Measurements from ENCODE around the gene MED29. TPM values are rescaled to one million over a fixed set of nuclear protein-coding genes. Genes with fewer than 3 reads are reported as not detected.

Gene MED29
- total and polyA plus RNA-seq, 2 donors (not counting 1 experiment from before 2014, with no cell fraction given): 23.0 to 28.9 TPM

GRCh38 chr19:39446365-39447084 is 55.3 kb downstream of the MED29 start:
- TF ChIP-seq CTCF (conservative IDR thresholded peaks at IDR 0.05 in 1 of 2, IDR thresholded peaks at IDR 0.05 in 1 of 2; ENCODE audit: low read depth in 1 of 2, low read length in 2 of 2) (no peak), EZH2 (IDR thresholded peaks at IDR 0.05; ENCODE audit: low read length, missing control alignments) (no peak)
- Histone ChIP-seq H3K79me2 (ENCODE audit: control insufficient read depth, insufficient read depth, low read length) (peaks cover 67% of the 10 kb centered on the region), H3K9ac (ENCODE audit: insufficient read depth, low read length) (no peak overlapping the region), H2AFZ (ENCODE audit: low read length) (no peak overlapping the region), H3K9me3 (ENCODE audit: control insufficient read depth, insufficient read depth, low read depth, low read length) (no peaks in the 10 kb centered on the region), H3K27ac (ENCODE audit: insufficient read depth, low read length) (peak overlapping the region; percentile 88), H3K36me3 (ENCODE audit: control insufficient read depth, insufficient read depth, low read length) (peaks cover 4% of the 10 kb centered on the region), H3K4me2 (ENCODE audit: extremely low read depth, insufficient read depth, low read length) (peak overlapping the region; percentile 88), H3K4me1 (ENCODE audit: control insufficient read depth, extremely low read depth, insufficient read depth, low read length) (peaks cover 13% of the 10 kb centered on the region), H3K4me3 (replicated peaks in 1 of 4; ENCODE audit: control extremely low read depth in 1 of 4, insufficient read depth in 1 of 4, low read depth in 3 of 4, low read length in 4 of 4) (peak overlapping the region; percentile 51 to 99 (median 79)), H4K20me1 (ENCODE audit: control insufficient read depth, extremely low read depth, insufficient read depth, low read length) (no peaks in the 10 kb centered on the region), H3K27me3 (ENCODE audit: control insufficient read depth, insufficient read depth, low read length) (no peaks in the 10 kb centered on the region)
- DNase-seq (ENCODE audit: low read depth in 2 of 2): no peak

- Histone ChIP-seq H2AFZ (ENCODE audit: low read length) (no peak overlapping the region), H3K4me1 (ENCODE audit: control insufficient read depth, extremely low read depth, insufficient read depth, low read length) (peaks cover 13% of the 10 kb centered on the region), H4K20me1 (ENCODE audit: control insufficient read depth, extremely low read depth, insufficient read depth, low read length) (no peaks in the 10 kb centered on the region), H3K79me2 (ENCODE audit: control insufficient read depth, insufficient read depth, low read length) (peaks cover 83% of the 10 kb centered on the region), H3K9ac (ENCODE audit: insufficient read depth, low read length) (no peak overlapping the region), H3K36me3 (ENCODE audit: control insufficient read depth, insufficient read depth, low read length) (peaks cover 10% of the 10 kb centered on the region), H3K27ac (ENCODE audit: insufficient read depth, low read length) (peak overlapping the region; percentile 41), H3K9me3 (ENCODE audit: control insufficient read depth, insufficient read depth, low read depth, low read length) (no peaks in the 10 kb centered on the region), H3K27me3 (ENCODE audit: control insufficient read depth, insufficient read depth, low read length) (no peaks in the 10 kb centered on the region), H3K4me3 (replicated peaks in 1 of 4; ENCODE audit: control extremely low read depth in 1 of 4, insufficient read depth in 1 of 4, low read depth in 3 of 4, low read length in 4 of 4) (no peak overlapping the region), H3K4me2 (ENCODE audit: extremely low read depth, insufficient read depth, low read length) (no peak overlapping the region)
- peak in 1 of 2 donors; percentile 68 for DNase-seq (ENCODE audit: low read depth in 2 of 2)
- TF ChIP-seq CTCF (conservative IDR thresholded peaks at IDR 0.05 in 1 of 2, IDR thresholded peaks at IDR 0.05 in 1 of 2; ENCODE audit: low read depth in 1 of 2, low read length in 2 of 2) (no peak), EZH2 (IDR thresholded peaks at IDR 0.05; ENCODE audit: low read length, missing control alignments) (no peak)
These were observed 57.1 kb downstream of the MED29 start for GRCh38 chr19:39448271-39448670.

- Histone ChIP-seq H3K27me3 (ENCODE audit: control insufficient read depth, insufficient read depth, low read length) (no peaks in the 10 kb centered on the region), H3K36me3 (ENCODE audit: control insufficient read depth, insufficient read depth, low read length) (peaks cover 11% of the 10 kb centered on the region), H3K4me1 (ENCODE audit: control insufficient read depth, extremely low read depth, insufficient read depth, low read length) (peaks cover 13% of the 10 kb centered on the region), H2AFZ (ENCODE audit: low read length) (no peak overlapping the region), H3K4me3 (replicated peaks in 1 of 4; ENCODE audit: control extremely low read depth in 1 of 4, insufficient read depth in 1 of 4, low read depth in 3 of 4, low read length in 4 of 4) (no peak overlapping the region), H3K4me2 (ENCODE audit: extremely low read depth, insufficient read depth, low read length) (no peak overlapping the region), H4K20me1 (ENCODE audit: control insufficient read depth, extremely low read depth, insufficient read depth, low read length) (no peaks in the 10 kb centered on the region), H3K27ac (ENCODE audit: insufficient read depth, low read length) (no peak overlapping the region), H3K9me3 (ENCODE audit: control insufficient read depth, insufficient read depth, low read depth, low read length) (no peaks in the 10 kb centered on the region), H3K9ac (ENCODE audit: insufficient read depth, low read length) (no peak overlapping the region), H3K79me2 (ENCODE audit: control insufficient read depth, insufficient read depth, low read length) (peaks cover 83% of the 10 kb centered on the region)
- DNase-seq (ENCODE audit: low read depth in 2 of 2): no peak
- no peak for TF ChIP-seq CTCF (conservative IDR thresholded peaks at IDR 0.05 in 1 of 2, IDR thresholded peaks at IDR 0.05 in 1 of 2; ENCODE audit: low read depth in 1 of 2, low read length in 2 of 2)
- no peak for TF ChIP-seq EZH2 (IDR thresholded peaks at IDR 0.05; ENCODE audit: low read length, missing control alignments)
These were observed 58.1 kb downstream of the MED29 start for GRCh38 chr19:39449116-39449797.
